Activated CD4-positive, alpha-beta T cell treated with anti-CD3 and anti-CD28 coated beads, Interleukin-2, amount 10 ng/mL, durations not matched to agents 7 days and 5 days (primary cell): ENCODE measurements around the gene TBRG4. TPM values are rescaled to one million over a fixed set of nuclear protein-coding genes. Genes with fewer than 3 reads are reported as not detected.

ENCODE experiments used
- CTCF ChIA-PET: fragments of 350-600 bp; sonication (Branson Sonifier 250); formaldehyde crosslinking; loops from one replicate; lab custom pipeline; 2021; ENCODE audit warnings: antibody characterized with exemption; lab: Charles Lee
- POLR2A ChIA-PET: fragments of 350-600 bp; sonication (Branson Sonifier 250); formaldehyde crosslinking; loops from one replicate; lab custom pipeline; 2021; ENCODE audit warnings: antibody characterized with exemption; lab: Charles Lee
- DNase-seq: peaks from one replicate; pipeline ENCODE4 v3.0.0-alpha.2; 2020
- H3K27ac Mint-ChIP-seq: one replicate; pipeline ENCODE4 v1.8.0; 2021; ENCODE audit warnings: mild to moderate bottlenecking, moderate library complexity, mixed read lengths
- H3K27me3 Mint-ChIP-seq: one replicate; pipeline ENCODE4 v1.8.0; 2021; ENCODE audit warnings: mixed read lengths
- H3K36me3 Mint-ChIP-seq: one replicate; pipeline ENCODE4 v1.8.0; 2021; ENCODE audit warnings: low read depth, mixed read lengths
- H3K4me1 Mint-ChIP-seq: one replicate; pipeline ENCODE4 v1.8.0; 2021; ENCODE audit warnings: mixed read lengths
- H3K4me3 Mint-ChIP-seq: one replicate; pipeline ENCODE4 v1.8.0; 2021; ENCODE audit warnings: mild to moderate bottlenecking, moderate library complexity, mixed read lengths
- H3K9me3 Mint-ChIP-seq: one replicate; pipeline ENCODE4 v1.8.0; 2021; ENCODE audit warnings: mixed read lengths
- total RNA-seq, 2 experiments: library from RNA; stranded (reverse); gene quantifications; one replicate each; pipeline ENCODE4 v1.2.3, GENCODE V29; 2021

TBRG4 gene
- total RNA-seq, 2 experiments from 2014 or later: 98.9 to 102 TPM

DNA sequence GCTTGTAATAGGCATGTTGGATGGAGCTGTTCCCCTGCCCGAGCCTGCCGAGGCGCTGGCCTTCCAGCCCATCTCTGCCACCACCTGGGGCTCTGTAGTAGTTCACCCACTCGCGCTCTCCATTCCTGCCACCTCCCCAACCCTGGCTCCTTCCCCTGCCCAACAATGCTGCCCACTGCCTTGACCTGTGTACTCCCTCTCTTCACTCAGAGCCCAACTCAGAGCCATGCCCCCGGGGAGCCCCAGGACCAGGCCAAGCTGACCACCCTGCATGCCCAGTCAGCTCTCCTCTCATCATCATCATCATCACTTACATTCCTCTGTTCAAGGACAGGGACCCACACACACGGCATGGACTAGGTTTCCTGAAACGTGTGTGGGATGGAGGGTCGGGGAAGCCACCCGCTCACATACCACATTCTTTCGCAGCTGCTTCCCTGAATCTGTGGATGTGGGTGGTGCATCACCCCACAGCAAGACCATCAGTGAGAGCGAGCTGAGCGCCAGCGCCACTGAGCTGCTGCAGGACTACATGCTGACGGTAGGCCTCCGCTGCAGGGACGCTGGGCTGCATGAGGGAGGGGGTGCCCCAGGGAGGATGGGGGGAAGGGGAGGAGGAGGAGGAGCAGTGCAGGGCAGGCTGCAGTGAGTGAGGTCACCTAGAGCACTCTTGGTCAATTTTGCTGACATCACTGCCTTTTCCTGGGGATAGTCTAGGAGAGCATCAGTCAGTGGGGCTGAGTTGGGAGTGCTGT, 38.3 kb downstream of the TBRG4 start:
- H3K4me3 Mint-ChIP-seq: no peak overlapping the region

DNA sequence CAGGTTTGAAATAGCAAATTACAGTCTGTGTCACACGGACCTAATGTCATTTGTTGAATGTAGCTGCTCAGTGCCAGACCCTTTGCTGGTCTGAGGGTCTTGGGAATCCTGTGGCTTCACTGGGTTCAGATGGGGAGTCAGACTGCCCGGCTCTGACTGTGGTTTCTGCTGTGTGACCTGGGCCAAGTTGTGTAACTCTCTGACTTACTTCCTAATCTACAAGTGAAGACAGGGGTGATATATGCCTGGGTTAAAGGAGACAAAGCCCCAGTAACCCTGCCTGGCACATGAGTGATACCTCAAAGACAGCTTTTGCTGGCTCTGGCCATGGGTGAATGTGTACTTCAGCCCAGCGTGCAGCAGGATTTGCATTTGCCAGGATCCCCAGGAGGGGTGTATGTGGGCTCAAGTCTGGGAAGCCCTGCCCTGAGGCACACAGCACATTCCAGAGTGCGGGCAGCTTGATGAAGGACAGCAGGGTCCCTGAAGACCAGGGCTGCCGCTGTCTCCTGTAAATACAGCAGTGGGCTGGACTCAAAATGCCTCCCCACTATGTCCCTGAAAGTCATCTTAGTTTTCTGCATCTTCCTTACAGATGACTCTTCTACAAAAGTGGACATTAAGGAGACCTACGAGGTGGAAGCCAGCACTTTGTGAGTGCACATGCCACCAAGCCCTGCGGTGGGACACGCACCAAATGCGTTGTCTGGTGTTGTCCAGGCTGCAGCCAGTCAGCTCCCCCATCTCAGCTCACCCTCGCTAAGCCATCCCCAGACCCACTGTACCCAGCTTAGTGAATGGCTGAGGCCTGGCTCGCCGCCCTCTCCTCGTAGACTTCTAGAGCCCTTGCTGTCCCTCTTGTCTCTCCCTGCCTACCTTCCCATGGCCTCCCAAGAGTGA, 39.1 kb downstream of the TBRG4 start:
- H3K4me3 Mint-ChIP-seq: no peak overlapping the region
- ChIA-PET CTCF (interaction anchor here (0.6 to 1.9 kb wide), 3 partner anchors 17 to 701 kb away, joined by 3 to 4 read pairs (median 3); partner anchors contain the start of gene NACAD), POLR2A (interaction anchor here (0.9 kb wide), 1 partner anchor 63 kb away, joined by 3 read pairs; no protein-coding TSS in a partner anchor)
- H3K4me1 Mint-ChIP-seq: peaks cover 17% of the 10 kb centered on the region
- no peaks in the 10 kb centered on the region for H3K27me3 Mint-ChIP-seq
- no peaks in the 10 kb centered on the region for H3K9me3 Mint-ChIP-seq
- peak overlapping the region; percentile 41 for H3K27ac Mint-ChIP-seq
- no peak for DNase-seq
- peaks cover 67% of the 10 kb centered on the region for H3K36me3 Mint-ChIP-seq

More for the DNA sequence above, 38.3 kb downstream of the TBRG4 start:
- H3K36me3 Mint-ChIP-seq: peaks cover 66% of the 10 kb centered on the region
- no peaks in the 10 kb centered on the region for H3K27me3 Mint-ChIP-seq
- ChIA-PET POLR2A (no interaction called here), CTCF (interaction anchor here (0.6 to 1.9 kb wide), 4 partner anchors 16 to 702 kb away, joined by 3 to 4 read pairs (median 3); partner anchors contain the start of gene NACAD)
- peak overlapping the region; percentile 71 for H3K27ac Mint-ChIP-seq
- H3K9me3 Mint-ChIP-seq: no peaks in the 10 kb centered on the region
- DNase-seq: peak; percentile 5
- H3K4me1 Mint-ChIP-seq: peaks cover 10% of the 10 kb centered on the region

DNA sequence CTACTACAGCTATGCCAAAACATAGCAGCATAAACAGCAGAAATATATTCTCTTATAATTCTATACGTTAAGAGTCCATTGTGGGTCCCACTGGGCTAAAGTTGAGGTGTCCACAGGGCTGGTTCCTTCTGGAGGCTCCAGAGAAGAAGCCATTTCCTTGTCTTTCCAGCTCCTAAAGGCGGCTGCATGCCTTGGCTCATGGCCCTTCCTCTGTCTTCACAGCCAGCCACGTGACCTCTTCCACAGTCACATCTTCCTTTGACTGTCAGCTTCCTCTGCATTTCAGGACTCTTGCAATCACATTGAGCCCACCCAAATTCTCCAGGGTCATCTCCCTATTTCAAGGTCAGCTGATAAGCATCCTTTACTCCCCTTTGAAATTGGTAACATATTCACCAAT, 40.0 kb downstream of the TBRG4 start:
- no peak for DNase-seq
- Mint-ChIP-seq H3K4me3 (no peak overlapping the region), H3K27me3 (no peaks in the 10 kb centered on the region), H3K4me1 (peaks cover 17% of the 10 kb centered on the region), H3K27ac (no peak overlapping the region), H3K36me3 (peaks cover 68% of the 10 kb centered on the region), H3K9me3 (no peaks in the 10 kb centered on the region)
- CTCF ChIA-PET: interaction anchor here (1.0 kb wide), 1 partner anchor 9 kb away, joined by 3 read pairs; no protein-coding TSS in a partner anchor
- POLR2A ChIA-PET: no interaction called here

DNA sequence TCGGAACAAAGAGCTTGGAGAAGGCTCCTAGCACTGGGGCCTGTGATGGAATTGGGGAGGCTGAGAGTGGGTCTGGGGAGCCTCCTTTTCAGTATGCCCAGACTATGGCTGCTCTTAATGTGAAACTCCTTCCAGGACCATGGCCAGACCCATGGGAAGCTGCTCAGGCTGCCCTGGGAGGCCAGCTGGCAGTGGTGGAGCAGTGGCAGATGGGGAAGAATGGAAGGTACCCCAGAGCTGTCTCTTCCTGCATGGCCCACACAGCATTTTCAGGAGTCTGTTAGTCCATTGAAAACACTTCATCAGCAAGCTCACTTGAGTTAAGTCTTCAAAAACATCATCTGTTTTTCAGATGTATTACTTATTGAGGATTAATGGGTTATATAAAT, 41.2 kb downstream of the TBRG4 start:
- Mint-ChIP-seq H3K4me3 (no peak overlapping the region), H3K4me1 (peaks cover 22% of the 10 kb centered on the region), H3K27me3 (no peaks in the 10 kb centered on the region), H3K9me3 (no peaks in the 10 kb centered on the region), H3K27ac (no peak overlapping the region), H3K36me3 (peaks cover 75% of the 10 kb centered on the region)
- DNase-seq: no peak
- POLR2A ChIA-PET: interaction anchor here (0.6 kb wide), 1 partner anchor 32 kb away, joined by 3 read pairs; no protein-coding TSS in a partner anchor
- CTCF ChIA-PET: interaction anchor here (1.2 to 1.8 kb wide), 2 partner anchors 17 to 97 kb away, joined by 5 read pairs; no protein-coding TSS in a partner anchor

DNA sequence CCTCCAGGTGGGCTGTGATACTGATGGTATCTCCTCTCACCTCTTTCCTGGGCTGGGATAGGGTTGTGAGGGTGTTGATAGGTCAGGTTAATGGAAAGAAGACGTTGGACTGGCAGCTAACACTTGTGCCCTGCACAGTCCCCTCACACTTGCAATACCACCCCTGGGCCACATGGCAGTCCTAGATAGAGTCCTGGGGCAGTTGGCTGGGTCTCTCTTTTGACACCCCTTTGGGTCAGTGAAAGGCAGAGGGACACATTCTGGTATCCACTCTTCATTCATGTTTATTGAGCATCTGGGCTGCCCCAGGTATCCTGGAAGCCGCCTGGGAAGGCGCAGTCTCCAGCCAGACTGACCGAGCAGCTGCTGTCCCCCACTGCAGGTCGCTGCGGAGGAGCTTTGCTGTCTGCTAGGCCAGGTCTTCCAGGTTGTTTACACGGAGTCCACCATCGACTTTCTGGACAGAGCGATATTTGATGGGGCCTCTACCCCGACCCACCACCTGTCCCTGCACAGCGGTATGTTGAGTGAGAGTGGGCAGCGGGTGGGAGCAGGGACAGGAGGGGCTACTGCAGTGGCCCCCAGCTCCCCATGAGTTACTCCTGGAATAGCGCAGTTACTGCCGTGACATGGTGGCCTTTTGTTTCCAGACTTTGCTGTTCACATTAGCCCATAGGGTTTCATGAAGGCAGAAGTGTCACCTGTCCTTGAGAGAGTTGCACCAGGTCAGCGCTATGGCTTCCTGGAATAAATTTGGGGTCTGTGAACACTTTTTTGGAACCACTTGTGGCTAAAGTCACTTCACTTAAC, 41.8 kb downstream of the TBRG4 start:
- CTCF ChIA-PET: interaction anchor here (1.2 to 1.8 kb wide), 3 partner anchors 17 to 97 kb away, joined by 3 to 5 read pairs (median 5); no protein-coding TSS in a partner anchor
- no peak overlapping the region for H3K27ac Mint-ChIP-seq
- POLR2A ChIA-PET: no interaction called here

DNA sequence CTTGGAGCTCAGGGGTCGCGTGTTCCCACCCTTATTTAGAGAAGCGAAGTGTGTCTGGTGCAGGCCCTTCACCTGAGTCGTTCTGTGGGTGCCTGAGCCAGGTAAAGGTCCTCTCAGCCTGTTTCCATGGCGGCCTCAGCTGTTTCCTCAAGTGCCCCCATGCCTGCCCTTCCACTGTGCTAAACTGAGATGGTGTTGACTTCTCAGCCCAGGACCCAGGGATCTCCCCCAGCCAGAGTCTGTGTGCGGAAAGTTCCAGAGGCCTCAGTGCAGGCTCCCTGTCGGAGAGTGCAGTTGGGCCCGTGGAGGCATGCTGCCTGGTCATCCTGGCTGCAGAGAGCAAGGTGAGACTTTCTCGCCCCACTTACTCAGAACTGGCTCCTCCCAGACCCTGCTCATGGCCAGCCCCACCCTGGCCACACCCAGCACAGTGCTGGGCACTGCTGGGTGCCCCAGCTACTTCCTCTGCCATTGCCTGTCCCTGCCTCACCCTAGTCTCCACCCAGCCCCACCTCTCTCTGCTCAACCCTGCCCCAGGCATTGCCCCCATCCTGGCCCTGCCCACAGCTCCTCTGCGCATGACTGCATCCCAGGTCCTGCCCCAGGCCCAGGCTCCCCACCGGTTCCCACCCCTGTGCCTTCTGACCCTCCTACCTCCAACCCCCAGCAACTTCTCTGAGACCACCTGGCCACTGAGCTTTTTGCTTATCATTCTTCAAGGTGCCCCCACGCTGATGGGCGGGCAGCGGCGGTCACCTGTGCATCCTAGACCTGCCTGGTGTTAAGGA, 43.1 kb downstream of the TBRG4 start:
- CTCF ChIA-PET: interaction anchor here (1.5 kb wide), 1 partner anchor 68 kb away, joined by 3 read pairs; no protein-coding TSS in a partner anchor
- Mint-ChIP-seq H3K36me3 (peaks cover 79% of the 10 kb centered on the region), H3K4me1 (peaks cover 22% of the 10 kb centered on the region), H3K4me3 (no peak overlapping the region), H3K27me3 (no peaks in the 10 kb centered on the region), H3K27ac (peak overlapping the region; percentile 66), H3K9me3 (no peaks in the 10 kb centered on the region)
- no peak for DNase-seq
- POLR2A ChIA-PET: no interaction called here

More for the DNA sequence above, 41.8 kb downstream of the TBRG4 start:
- Mint-ChIP-seq H3K9me3 (no peaks in the 10 kb centered on the region), H3K36me3 (peaks cover 75% of the 10 kb centered on the region), H3K4me3 (no peak overlapping the region), H3K4me1 (peaks cover 22% of the 10 kb centered on the region), H3K27me3 (no peaks in the 10 kb centered on the region)
- DNase-seq: no peak

DNA sequence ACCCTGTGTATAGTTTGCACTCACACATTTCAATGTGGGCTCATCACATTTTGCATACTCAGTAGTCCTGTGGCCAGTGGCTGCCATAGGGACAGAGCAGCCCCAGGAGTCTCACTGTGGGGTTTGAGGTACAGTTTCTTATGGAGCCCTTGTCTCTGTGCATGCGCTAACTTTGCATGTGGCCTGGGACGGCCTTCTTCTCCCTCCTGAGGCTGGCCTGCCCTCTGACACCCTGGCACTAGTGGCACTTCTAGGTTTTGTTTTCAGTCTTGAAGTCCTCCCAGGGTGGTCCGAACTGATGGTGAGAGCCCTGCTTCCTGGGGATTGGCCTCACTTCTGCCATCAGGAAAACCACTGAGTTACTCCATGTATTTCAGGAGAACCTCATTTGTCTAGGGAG, 43.9 kb downstream of the TBRG4 start:
- ChIA-PET CTCF (interaction anchor here (0.7 kb wide), 1 partner anchor 655 kb away, joined by 3 read pairs; no protein-coding TSS in a partner anchor), POLR2A (no interaction called here)
- H3K36me3 Mint-ChIP-seq: peaks cover 77% of the 10 kb centered on the region

DNA sequence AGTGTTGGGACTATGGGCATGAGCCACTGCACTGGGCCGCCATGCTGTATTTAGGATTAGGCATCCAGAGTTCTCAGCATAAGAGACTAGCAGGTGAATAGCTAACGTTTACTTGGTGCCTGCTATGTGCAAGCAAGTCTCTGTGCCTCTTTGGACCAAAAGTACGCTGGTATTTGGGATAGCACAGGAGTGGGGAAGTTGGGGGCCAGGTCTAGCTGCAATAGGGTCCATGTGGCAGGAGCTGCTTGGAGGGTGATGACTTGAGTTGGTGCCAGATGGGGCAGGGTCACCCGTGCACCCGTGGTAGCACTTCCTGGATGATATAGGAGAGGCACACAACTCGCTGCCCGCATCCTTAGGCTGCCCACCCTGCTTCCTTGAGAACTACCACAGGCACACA, 45.1 kb downstream of the TBRG4 start:
- Mint-ChIP-seq H3K27me3 (no peaks in the 10 kb centered on the region), H3K36me3 (peaks cover 74% of the 10 kb centered on the region)
- POLR2A ChIA-PET: no interaction called here

More for the DNA sequence above, 43.9 kb downstream of the TBRG4 start:
- Mint-ChIP-seq H3K9me3 (no peaks in the 10 kb centered on the region), H3K4me3 (no peak overlapping the region), H3K27ac (no peak overlapping the region), H3K4me1 (peaks cover 24% of the 10 kb centered on the region), H3K27me3 (no peaks in the 10 kb centered on the region)
- no peak for DNase-seq

DNA sequence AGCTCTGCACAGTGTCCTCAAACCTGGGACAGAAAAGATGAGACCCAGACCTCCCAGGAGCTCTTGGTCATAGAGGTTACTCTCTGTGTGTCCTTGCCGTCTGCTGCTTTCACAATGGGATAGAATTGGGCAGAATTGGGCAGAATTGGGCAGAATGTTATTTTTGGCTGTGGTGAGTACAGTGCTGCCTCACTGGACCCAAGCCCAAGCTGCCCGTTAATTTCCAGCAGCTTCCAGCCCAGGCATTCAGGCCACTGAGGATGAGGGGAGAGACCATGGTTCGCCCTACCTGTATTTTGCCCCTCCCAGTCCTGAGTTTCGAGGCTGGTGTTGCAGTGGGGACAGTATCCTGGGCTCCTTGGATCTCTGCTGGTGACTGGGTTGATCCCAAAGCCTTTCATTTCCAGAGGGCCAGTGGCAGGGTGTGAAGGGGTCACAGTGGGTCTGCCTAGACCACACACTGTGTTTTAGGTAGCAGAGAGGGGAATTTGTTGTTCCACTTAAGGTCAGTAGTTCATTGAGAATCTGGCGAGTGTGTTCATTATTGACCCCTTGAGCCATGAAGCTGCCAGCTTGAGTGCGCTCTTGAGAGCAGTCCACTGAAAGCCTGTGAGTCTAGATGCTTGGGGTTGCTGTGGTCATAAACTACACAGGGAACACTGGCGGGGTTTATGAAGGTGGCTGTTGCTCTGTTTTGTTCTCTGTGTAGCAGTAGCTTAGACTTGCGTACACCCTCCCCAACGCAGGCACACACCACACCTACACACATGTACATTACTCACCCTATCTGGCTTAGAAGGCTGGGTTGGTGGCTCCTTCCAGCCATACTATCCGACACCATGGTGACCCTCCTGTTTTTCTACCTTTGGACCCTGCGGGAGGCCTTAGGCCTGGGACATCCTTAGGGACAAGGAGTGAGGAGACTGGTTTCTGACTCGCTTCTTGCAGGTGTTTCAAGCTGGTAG, 46.2 kb downstream of the TBRG4 start:
- Mint-ChIP-seq H3K27ac (no peak overlapping the region), H3K4me1 (peaks cover 39% of the 10 kb centered on the region), H3K9me3 (no peaks in the 10 kb centered on the region), H3K4me3 (no peak overlapping the region), H3K36me3 (peaks cover 76% of the 10 kb centered on the region), H3K27me3 (no peaks in the 10 kb centered on the region)
- POLR2A ChIA-PET: interaction anchor here (0.6 kb wide), 1 partner anchor 38 kb away, joined by 3 read pairs; no protein-coding TSS in a partner anchor
- DNase-seq: no peak
- CTCF ChIA-PET: interaction anchor here (1.0 kb wide), 1 partner anchor 29 kb away, joined by 4 read pairs; no protein-coding TSS in a partner anchor

More for the DNA sequence above, 45.1 kb downstream of the TBRG4 start:
- H3K9me3 Mint-ChIP-seq: no peaks in the 10 kb centered on the region
- DNase-seq: no peak
- peak overlapping the region; percentile 19 for H3K27ac Mint-ChIP-seq
- H3K4me3 Mint-ChIP-seq: no peak overlapping the region
- H3K4me1 Mint-ChIP-seq: peaks cover 31% of the 10 kb centered on the region
- CTCF ChIA-PET: no interaction called here

DNA sequence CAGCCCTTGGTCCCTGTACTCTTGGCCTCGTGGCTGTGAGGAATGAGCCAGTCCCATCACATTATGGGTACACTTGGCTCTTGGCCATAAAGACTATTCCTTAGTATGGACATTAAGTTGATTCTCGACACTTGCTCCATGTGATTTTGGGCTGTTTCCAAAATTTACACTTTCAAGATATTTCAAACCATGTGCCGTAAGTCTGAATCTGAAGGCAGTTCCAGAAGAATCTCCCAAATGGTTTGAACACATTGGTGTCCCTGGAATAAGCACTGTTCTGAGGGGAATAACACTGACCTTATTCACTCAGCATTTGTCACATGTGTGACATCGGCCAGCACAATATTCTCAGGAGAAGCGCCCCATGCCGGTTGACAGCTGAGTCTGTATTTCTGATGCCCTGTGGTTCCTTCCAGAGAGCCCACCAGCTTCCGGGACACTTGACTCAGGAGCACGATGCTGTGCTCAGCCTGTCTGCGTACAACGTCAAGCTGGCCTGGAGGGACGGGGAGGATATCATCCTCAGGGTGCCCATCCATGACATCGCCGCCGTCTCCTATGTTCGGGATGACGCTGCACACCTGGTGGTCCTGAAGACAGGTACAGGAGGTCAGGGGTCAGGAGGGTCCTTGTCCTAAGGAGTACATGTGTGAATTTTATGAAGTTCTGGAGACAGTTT, 47.3 kb downstream of the TBRG4 start:
- POLR2A ChIA-PET: interaction anchor here (0.6 kb wide), 1 partner anchor 37 kb away, joined by 3 read pairs; no protein-coding TSS in a partner anchor

More for the DNA sequence above, 47.3 kb downstream of the TBRG4 start:
- no peaks in the 10 kb centered on the region for H3K9me3 Mint-ChIP-seq
- H3K4me3 Mint-ChIP-seq: no peak overlapping the region
- no peak overlapping the region for H3K27ac Mint-ChIP-seq
- peaks cover 68% of the 10 kb centered on the region for H3K36me3 Mint-ChIP-seq
- no peaks in the 10 kb centered on the region for H3K27me3 Mint-ChIP-seq
- CTCF ChIA-PET: interaction anchor here (0.7 to 1.0 kb wide), 2 partner anchors 28 to 696 kb away, joined by 3 to 4 read pairs; no protein-coding TSS in a partner anchor
- DNase-seq: no peak
- H3K4me1 Mint-ChIP-seq: peaks cover 47% of the 10 kb centered on the region
